Raji (cell line): Measurements from ENCODE around the gene EHD4.

Experiments used
- POLR2A ChIP-seq: IDR thresholded peaks from 2 replicates; pipeline ENCODE4 v1.6.1; 2011; ENCODE audit warnings: low read depth, low read length, control low read depth; ENCODE audit not compliant: insufficient read depth

EHD4 gene

DNA sequence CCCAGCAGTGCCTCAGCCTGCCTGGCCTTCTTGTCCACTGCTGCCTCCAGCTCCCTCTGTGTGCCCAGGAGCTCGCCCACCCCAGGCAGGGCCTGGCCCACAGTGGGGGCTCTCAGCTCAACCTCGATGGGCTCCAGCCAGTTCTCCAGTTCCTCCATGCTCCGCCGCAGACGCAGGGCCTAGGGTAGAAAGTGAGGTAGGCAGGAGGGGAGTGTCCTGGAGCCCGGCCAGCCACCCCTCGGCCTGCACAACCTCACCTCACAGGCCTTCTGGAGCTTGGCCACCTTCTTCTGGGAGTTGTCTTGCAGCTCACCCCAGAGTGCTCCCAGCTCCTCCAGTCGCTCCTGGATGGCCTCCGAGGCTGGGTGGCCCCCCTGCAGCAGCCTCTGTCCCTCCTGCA, 115.0 kb downstream of the EHD4 start:
- no peak for TF ChIP-seq POLR2A

DNA sequence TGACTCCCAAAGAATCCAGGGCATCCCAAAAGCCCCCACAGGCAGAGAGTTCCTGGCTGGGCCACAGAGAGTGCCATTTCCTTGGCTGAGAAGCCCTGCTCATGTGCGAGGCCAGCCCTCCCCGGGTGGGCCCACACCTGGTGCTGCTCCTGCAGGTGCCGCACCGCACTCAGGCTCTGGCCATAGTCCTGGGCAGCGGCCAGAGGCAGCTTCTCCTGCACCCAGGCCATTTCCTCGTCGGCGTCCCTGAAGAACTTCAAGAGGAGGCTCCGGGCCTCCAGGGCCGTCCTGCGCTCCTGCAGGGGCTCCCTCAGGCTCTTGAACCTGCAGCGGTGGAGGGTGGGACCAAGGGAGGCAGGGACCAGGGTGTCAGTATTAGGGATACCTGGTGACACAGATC, 115.6 kb downstream of the EHD4 start:
- TF ChIP-seq POLR2A, result no peak

DNA sequence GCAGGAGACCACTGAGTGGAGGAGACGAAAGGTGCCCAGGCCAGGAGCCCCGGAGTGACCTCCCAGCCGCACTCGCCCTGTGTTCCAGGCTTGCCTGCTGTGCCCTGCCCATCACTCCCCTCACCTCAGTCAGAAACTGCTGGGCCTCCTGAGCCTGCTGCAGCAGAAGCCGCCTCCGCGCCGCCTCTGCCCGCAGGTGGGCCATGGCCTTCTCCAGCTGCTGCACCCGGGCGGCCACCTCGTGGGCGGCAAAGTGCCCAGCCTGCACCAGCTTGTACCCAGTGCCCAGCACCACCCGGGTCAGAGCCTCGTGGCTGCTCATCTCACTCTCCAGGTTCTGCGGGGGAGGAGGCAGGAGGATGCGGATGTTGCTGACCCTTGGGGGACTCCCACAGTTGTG, 116.1 kb downstream of the EHD4 start:
- TF ChIP-seq POLR2A, result no peak

DNA sequence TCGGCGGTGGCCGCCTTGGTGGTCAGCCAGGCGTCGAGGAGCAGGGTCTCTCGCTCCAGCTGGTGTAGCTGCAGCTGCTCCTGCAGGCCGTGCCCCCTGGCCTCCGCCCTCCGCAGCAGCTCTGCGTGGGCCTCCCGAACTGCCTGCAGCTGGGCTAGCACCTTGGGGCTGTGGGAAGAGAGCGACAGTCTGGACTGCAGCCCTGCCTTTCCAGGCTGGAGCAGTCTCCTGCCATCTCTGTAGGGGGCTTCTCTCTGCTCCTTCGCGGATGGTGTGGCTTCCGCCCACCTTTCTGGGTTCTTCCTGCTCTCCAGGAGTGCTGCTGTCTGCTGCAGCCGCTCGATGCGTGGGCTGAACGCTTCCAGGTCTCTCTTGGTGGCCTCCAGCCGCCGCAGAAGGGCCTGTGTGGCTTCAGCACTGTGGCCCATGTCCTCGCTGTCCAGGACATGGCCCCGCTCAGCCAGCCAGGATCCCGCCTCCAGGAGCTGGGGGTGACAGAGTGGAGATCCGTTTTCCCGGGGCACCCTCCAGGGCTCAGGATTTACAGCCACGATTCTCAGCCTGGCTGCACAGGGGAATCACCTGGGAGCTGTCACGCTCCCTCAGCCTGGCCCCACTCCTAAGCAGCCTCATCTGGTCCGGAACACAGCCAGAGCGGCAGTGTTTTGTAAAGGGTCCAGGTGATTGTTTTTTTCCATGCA, 116.9 kb downstream of the EHD4 start:
- no peak for TF ChIP-seq POLR2A

DNA sequence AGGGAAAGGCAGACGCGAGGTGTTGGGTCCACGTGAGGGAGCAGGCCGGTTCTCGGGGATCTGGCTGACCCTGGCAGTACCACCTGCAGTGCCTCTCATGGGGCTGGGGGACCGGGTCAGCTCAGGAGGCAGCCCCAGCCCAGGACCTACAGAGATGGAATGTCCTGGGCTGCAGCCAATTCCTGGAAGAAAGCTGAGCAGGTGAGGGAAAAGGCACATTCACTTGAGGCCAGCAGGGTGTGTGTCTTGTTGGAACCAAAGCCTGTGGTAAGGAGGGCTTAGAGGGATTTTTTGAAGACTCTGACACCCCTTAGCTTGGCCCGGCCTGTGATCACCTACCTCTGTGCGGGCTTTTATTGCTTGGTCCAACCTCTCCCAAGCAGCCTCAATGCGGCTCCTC, 117.9 kb downstream of the EHD4 start:
- TF ChIP-seq POLR2A, result no peak

DNA sequence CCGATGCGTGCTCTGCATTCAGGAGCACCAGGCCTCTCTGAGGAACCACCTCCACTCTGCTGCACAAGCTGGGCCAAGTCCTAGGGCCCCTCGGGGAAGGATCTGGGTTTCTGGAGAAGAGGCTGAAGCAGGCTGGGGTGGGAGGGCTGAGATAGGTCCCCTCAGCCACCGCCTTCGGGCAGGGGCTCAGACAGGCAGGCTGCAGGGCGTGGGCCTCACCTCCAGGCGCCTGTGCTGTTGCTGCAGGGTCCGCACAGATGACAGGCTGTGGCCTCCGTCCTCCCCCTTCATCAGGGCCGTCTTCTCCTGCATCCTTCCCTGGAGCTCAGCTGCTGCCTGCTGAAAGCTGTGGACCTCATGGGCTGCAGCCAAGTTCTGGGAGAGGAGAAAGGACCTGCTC, 118.5 kb downstream of the EHD4 start:
- no peak for TF ChIP-seq POLR2A

DNA sequence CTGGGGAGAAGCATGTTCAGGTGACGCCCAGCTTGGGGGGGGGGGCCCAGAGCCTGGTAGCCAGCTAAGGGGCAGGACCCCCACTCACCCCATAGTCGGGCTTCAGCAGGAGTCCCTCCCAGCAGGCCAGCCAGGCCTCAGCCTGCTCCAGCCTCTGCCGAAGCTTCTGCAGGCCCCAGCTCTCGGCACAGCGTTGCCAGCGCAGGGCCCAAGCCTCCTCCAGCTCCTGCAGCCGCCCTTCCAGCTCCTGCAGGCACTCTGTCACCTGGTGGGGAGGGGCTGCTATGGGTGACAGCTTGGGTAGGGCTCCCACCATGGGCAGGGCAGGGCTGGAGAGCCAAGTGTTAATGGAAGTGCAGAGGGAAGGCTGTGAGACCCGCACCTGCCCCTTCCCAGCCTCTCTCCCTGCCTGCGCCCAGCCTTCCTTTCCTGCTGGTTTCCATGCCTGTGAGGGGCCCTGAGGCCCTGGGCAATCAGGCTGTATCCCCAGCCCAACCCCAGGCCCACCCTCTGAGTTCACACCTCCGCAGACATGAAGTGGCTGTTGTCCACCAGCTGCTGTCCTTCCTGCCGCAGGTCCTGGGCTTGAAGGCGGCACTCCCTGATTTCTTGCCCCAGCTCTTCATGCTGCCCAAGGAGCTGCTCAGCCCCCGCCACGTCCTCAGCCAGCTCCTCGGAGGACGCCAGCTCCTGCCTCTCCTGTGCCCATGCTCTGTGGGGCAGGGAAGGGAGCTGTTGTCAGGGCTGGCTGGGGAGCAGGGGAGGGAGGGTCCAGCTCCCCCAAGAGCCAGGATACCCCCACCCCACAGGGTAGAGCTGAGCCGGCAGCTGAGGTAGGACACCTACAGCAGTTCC, 119.4 kb downstream of the EHD4 start:
- TF ChIP-seq POLR2A, result no peak

DNA sequence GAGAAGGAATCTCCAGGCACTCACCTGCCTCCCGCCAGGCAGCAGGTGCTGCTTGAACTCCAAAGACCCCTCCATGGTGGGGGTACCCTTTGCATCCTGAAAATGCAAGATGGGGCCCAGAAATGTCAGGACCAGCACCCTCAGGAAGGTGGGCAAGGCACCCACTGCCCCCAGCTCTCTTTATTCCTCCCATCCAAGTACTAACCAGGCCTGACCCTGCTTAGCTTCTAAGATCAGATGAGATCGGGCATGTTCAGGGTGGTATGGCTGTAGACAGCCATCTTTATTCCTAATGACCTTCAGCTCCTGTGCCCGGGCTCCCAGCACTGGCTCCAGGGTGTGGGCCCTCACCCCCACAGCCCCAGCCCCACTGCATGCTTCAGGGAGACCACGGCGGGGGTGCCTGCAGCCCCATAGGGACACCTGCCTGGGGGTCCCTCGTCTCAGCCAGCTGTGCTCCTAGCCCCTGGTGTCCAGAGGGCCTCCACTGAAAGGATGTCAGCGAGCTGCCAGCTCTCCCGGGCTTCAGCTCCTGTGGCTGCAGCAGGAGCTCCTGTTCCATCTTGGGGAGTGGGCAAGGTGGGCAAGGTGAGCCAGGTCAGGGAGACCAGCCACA, 120.5 kb downstream of the EHD4 start:
- TF ChIP-seq POLR2A, result no peak

DNA sequence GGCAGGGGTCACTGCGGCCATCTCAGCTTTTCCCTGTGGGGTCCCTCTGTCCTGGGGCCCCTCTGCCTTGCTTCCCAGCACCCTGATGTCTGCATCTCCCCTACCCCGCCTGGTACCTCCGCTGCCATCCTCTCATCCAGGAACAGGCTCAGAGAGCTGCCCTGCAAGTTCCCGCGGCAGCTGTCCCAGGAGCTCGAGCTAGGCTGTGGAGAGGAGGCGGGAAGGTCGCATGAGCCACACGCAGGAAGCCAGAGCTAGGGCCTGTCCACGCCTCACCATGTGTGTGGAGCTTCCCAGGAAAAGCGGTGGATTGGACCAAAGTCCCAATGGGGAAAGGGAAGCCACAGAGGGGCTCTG, 121.2 kb downstream of the EHD4 start:
- no peak for TF ChIP-seq POLR2A

DNA sequence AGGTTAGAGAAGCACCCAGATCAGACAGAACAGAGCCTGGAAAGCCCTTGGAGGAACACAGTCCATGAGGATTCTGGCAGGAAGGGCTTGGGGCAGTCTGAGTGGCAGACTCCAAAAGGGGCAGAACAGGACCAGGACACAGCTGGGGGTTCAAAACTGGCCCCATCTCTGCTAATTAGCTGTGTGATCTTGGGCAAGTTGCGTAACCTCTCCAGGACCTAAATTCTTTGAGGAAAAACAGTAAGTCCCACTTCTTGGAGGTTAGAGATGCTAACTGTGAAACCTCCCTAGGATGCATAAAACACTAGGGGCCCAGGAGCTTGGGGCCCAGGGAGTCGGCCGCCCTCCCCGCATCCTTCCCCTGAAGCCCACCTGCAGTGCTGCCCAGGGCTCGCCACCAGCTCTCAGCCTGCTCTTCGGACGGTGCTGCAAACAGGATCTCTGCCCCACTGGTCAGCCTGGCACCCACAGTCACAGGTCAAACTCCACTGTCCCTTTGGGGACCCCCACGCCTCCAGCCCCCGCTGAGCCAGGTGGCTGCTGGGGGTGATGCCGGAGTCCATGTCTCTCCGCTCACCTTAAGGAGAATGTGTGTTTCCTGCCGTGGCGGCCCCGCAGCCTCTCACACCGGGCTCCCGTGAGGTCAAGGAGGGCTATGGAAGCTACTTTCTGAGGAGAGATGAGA, 121.7 kb downstream of the EHD4 start:
- no peak for TF ChIP-seq POLR2A

DNA sequence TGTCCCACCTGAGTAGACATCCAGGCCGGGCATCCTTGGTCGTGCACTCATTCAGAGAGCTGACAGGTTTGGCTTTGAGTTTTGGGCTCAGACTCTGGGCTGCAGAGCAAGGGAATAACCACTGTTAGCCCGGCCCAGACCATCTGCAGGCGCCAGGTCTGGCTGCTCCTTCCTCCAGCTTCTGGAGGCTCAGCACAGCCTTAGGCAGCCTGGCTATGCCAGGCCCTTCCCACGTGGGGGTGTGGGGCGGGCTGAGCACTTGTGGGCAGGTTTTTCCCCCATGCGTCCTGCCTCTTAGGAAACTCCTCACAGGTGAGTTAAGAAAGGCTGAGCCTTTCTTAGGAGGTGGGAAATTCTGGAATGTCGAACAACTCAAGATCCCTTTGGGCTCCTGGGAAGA, 122.5 kb downstream of the EHD4 start:
- TF ChIP-seq POLR2A, result no peak

DNA sequence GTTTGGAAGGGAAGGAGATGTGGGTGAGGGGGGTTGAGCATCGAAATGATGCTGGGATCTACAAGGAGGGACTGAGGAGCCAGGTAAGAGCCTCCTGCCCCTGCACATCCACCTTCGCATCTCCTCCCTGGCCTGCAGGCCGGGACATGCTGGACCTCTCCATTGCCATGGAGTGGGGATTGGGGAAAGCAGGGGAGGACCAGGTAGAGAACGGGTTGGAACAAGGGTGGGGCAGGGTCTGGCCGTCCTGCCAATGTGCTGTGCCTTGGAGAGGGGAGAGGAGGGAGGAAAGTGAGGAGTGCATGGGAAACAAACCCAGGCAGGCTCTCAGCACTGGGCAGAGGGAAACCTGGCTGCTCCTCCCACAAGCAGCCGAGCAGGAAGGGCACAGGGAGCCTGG, 123.2 kb downstream of the EHD4 start:
- TF ChIP-seq POLR2A, result no peak

DNA sequence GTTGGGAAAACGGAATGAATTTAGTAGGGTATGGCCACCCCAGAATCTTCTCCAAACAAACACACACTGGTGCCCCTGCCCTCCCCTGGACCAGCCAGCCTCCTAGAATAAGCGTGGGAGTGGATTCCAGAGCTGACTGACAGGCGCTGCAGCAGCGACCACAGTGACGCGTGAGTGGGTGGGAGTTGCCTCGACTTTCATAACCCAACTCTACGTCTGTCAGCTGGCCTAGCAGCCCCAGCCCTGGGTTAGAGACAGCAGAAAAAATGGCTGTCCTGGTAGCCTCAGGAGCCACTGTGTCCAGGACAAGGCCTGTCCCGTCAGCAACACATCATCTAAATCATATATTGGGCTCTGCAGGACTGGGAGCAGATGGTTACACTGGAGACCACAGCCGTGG, 123.7 kb downstream of the EHD4 start:
- TF ChIP-seq POLR2A, result no peak

DNA sequence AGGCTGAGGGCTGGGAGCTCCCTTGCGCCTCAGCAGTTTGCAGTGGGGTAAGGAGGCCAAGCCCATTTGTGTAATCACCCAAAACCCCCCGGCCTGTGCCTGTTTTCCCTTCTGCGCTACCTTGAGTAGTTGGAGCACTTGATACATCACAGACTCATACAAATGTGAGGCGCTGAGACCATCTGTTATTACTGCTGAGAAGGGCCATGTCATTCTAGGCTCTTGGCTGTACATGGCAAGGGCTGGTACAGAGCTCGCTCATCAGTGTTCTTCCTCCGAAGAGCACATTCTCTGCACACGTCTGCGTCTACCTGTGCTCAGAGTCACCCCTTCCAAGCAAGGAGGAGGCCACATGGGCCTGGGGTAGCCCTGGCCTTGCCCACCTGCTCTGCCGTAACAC, 124.4 kb downstream of the EHD4 start:
- no peak for TF ChIP-seq POLR2A

DNA sequence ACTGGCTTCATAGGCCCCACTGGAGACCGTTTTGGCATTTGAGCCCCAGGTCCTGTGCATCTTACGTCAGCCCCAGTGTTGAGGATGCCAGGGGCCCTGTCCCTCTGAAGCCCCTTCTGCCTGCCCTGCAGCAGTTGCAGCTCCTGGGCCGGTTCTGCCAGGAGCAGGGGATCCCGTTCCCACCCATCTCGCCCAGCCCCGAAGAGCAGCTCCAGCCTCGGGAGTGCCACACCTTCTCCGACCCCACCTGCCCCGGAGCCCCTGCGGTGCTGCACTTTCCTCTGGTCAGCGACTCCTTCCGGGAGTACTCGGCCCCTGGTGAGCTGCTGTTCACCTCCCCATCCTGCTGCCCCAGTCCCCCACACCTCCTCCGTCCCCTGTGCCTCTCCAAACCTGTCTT, 125.2 kb downstream of the EHD4 start:
- TF ChIP-seq POLR2A, result no peak
